GM12892 (cell line): ENCODE results near the gene THAP10.

ENCODE experiments used
- DNase-seq: peaks from one replicate; pipeline ENCODE4 v3.0.0; 2011; ENCODE audit not compliant: insufficient read length
- FAIRE-seq: peaks from 2 replicates; lab custom pipeline; 2011; peaks lifted over from hg19 to GRCh38; lab: Jason Lieb, UNC
- POLR2A ChIP-seq: IDR thresholded peaks from 2 replicates; pipeline ENCODE4 v1.6.1; 2011; ENCODE audit warnings: low read depth, low read length, control low read depth
- POLR2AphosphoS5 ChIP-seq: IDR thresholded peaks from 2 replicates; pipeline ENCODE4 v1.6.1; 2011; ENCODE audit warnings: low read depth, low read length, control low read depth
- TAF1 ChIP-seq: IDR thresholded peaks from 2 replicates; pipeline ENCODE4 v1.6.1; 2011; ENCODE audit warnings: low read depth, mild to moderate bottlenecking, control low read depth, low read length, borderline replicate concordance

Gene THAP10

DNA sequence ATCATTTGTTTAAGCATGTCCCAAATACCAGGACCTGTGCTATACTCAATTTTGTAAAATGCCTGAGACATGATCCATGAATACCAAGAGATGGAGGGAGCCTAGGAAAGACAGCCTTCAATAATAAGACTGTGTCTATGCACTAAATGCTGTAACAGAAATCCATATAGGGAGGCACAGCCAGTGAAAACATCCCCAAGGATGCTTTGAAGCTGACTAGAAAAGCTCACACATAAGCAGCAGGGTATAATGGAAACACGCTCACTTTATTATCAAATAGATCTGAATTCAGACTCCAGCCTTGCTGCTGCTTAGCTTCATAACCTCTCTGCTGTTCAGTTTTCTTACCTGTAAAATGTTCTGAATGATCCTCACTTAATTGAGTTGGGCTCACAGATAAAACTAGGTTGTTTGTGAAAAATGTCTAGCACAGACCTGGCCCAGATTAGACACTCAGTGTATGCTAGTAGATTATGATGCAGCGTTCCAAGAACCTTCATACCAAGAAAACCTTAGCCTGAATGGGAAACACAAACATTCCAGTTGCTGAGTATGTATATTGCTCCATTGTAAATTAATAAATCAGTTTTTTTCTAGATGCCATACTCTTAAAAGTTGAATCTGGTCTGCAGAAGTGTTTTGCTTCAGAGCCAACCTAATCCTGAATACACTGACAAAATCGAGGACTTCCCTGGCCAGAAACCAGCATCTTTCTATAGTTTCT is 34.5 kb downstream of the THAP10 start:
- TF ChIP-seq POLR2A (no peak), POLR2AphosphoS5 (no peak), TAF1 (no peak)
- no peak for FAIRE-seq
- no peak for DNase-seq

DNA sequence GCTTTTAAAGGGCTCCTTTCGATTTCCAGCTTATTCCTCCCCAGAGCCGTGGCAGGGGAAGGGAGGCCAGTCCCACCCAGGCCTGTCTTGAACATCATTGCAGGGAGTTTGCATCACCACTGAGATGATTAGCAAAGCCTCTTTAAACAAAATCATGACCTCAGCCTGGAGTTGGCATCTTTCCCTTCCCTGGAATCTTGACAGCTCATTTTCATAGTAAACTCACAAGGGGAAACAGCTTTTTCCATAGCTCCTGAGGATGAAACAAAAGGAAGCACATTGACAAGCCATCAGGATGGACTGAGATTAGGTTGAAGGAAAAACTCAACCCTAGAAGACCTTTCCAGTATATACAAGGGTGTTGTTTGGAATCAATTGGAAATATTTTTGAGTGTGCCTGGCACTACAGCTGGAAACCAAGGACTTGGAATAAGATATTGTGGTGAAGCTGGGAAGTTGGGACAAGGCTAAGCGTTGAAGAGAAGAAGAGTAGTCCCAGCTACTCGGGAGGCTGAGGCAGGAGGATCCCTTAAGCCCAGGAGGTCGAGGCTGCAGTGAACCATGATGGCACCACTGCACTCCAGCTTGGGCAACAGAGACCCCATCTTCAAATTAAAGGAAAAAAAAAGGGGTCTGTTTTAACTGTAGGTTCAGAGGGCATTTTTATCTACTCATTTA is 35.2 kb downstream of the THAP10 start:
- FAIRE-seq (no peak), DNase-seq (no peak)
- TF ChIP-seq TAF1 (no peak), POLR2A (no peak), POLR2AphosphoS5 (no peak)

DNA sequence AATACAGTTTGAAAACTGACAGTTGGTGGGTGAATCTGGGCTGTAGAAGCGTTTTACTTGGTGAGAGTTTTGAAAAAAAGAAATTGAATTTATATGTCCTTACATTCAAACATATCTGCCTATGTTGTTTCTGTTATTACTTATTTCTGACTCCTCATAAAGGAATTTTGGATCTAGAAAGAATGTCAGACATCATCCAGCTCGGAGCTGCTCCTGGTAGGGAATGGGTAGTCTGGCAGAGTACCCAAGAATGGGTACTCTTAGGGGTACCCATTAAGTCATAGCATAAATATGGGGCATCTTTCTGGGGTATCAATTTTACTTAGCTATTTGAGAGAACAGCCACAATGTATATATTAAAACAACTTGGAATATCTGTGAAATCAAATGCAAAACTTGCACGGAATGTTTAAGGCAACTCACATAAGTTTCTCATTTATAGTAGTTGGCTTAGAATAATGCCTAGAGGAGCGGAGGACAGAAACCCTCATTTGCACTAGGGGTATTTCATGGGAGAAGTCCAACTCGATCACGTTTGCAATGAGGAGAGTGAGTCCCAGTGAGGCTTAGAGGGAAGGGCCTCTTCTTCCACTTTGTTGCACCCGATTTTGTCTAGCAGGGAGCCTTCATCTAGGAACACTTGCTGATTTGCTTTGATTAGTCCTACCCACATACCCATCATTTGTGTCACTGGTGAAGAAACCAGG is 35.9 kb downstream of the THAP10 start:
- DNase-seq (no peak), FAIRE-seq (no peak)
- no peak for TF ChIP-seq POLR2AphosphoS5
- no peak for TF ChIP-seq POLR2A
- TF ChIP-seq TAF1: no peak

DNA sequence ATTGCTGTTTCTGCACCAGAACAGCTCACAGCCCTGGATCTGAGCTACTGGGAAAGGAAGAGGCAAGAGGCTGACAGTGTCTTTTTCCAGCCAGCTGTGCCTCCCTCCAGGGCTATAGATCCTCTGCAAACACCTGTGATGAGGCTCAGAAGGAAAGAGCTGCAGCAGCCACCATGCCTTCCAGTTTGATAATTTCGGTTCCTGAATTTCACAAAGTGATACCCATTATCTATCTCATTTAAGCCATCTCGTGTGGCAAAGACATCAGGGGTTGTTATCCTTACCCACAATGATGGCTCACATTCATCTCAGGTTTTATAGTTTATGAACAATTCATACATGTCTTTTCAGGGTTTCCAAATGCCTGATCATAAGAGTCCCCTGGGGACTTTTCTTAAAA is 36.5 kb downstream of the THAP10 start:
- TF ChIP-seq POLR2A: no peak
- no peak for TF ChIP-seq POLR2AphosphoS5
- peak; percentile 9 for FAIRE-seq
- DNase-seq: no peak

DNA sequence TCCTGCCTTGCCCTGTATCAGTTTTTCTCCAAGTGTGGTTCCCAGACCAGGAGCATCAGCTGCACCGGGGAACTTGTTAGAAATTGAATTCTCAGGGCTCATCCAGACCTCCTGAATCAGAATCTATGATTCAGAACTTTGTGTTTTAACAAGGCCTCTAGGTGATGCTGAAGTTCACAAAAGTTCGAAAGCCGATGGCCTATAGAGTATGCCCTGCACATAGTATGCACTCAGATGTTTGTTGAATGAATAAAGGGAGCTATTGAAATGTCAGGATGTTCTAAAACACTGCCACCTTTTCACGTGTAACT is 37.6 kb downstream of the THAP10 start:
- DNase-seq (no peak), FAIRE-seq (no peak)
- TF ChIP-seq POLR2AphosphoS5: no peak
- no peak for TF ChIP-seq POLR2A
- no peak for TF ChIP-seq TAF1

DNA sequence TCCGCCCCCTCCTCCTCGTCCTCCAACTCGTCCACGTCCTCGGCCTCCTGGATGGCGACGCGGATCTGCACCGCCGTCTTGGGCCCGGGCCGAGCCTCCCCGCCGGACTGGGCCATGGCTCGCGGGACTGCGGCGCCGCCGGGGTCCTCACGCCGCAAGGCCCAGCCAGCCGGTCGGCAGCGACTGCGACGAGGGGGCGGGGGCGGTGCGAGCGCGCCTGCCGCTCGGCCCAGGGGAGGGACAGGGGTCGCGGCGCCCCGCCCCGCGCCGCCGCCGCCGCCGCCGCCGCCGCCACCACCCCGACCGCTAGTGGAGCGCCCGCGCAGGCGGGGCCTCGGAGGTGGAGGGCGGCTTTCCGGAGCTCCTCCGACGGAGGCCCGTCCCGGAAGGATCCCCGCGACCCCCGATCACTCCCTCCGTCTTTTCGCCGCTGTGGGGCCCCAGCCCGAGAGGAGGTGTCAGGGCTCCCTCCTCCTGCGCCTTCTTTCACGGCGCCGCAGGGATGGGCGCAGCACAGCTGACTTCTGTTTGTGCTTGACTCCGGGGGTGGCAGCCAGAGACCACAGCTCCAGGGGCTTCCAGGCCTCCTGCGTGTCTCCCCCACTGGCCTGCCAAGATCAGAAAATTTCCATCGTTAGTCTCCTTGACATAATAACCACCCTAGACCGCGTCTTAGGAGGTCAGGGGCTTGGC is 38.1 kb downstream of the THAP10 start, which contains the start of gene LARP6:
LARP6 (minus strand) TSS at position 185 of the 693 bp plus-strand sequence; CDS start at position 116, 69 bp downstream.
- no peak for FAIRE-seq
- DNase-seq: peak; percentile 25
- TF ChIP-seq POLR2A: no peak
- no peak for TF ChIP-seq POLR2AphosphoS5
- no peak for TF ChIP-seq TAF1

DNA sequence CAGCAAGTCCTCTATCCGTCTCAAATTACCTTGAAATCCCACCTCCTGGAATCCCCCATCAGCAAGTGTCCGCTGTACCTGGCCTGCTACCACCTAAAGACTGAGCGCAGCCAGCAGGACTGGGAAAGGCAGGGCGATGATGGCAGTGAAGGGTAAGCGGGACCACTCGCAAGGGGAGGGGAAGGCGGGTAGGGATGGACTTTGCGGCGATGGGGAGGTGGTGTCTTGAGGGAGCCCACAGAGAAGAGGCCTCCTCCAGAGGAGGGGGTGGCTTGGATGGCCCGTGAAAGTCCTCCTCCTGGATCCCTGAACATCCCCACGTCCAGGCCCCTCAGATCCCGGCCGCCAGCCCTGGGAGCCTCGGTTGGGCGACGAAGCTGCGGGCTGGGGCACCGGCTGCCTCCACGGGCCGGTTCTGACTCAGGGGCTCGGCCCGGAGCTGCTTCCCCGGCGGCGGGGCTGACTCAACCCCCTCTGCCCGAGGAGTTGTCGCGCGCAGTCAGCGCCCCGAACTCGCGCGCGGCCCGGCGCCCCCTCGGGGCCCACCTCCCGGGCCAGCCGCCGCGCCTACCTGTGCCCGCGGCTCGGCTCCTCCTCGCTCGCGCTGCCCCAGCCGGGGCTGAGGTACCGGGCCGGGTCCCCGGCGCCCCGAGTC is 38.8 kb downstream of the THAP10 start:
- TF ChIP-seq TAF1: no peak
- TF ChIP-seq POLR2AphosphoS5: no peak
- TF ChIP-seq POLR2A: no peak
- DNase-seq (no peak), FAIRE-seq (no peak)

DNA sequence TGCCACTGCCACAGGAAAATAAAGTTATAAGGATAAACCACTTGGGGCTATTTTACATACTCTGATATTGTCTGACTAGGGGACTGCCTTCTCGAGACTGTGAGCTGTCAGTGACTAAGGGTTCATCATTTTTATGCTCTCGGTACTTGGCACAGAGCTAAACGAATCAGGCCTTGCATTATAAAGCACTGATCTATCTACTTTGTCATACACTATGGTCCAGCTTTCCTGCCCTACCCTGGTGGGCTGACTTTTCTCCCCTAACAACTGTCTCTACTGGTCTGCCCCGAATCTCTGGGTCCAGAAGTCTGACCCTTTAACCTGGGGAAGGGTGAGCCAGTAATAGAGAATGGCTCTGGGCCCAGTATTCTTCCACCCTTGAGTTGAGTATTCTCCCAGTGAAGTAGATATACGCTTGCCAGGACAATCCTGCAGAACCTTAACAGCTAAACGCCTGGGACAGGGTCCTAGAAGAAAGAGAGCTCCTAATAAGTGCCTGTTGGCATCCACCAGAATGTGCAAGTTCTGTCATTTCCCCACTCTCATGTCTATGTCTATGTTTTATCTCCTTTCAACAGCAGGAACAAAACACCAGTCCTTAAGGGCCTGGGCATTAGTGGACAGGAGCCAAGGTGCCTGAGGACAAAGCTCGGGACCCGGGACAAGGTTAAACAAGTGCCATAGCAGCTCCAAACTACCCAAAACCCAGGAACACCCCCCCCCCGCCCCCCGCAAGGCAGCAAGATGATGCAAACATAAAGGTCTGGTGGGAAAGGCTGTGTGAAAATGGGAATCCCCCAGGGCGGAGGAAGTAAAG is 39.5 kb downstream of the THAP10 start:
- TF ChIP-seq TAF1 (no peak), POLR2A (no peak), POLR2AphosphoS5 (no peak)
- no peak for DNase-seq

DNA sequence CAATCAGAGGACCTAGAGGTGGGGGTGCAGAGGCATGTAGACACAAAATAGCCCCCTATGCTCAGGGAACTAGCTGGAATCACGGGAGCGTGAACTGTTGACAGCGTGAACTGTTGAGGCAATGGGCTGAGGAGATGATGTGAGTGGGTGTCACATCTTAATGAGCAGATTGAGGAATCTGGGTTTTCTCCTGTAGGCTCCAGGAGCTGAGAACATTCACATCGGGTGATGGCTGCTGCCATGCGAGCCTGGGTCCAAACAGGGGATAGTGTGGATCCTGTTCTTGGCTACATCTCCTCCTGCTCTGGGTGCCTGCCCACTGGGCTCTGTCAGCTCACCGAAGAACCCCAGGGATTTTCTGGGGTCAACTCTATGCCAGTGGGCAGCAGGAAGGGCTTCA is 40.3 kb downstream of the THAP10 start:
- no peak for TF ChIP-seq POLR2A
- no peak for TF ChIP-seq POLR2AphosphoS5
- TF ChIP-seq TAF1: no peak
- DNase-seq (no peak), FAIRE-seq (no peak)

More for the DNA sequence above, 39.5 kb downstream of the THAP10 start:
- no peak for FAIRE-seq
